ENCODE results near the gene ZNF185. TPM values are rescaled to one million over a fixed set of nuclear protein-coding genes. Genes with fewer than 3 reads are reported as not detected.

Gene ZNF185
- total RNA-seq, 1 experiment from 2014 or later: 11.3 TPM

GRCh38 chrX:152895724-152896420 lies 2.0 kb upstream of the ZNF185 start:
- Histone ChIP-seq H2BK20ac (ENCODE audit: low read depth, low read length, poor library complexity, severe bottlenecking) (no peak overlapping the region), H4K8ac (replicated peaks; ENCODE audit: insufficient read length, low read depth, low read length) (no peak overlapping the region), H2AFZ (ENCODE audit: low read length) (no peak overlapping the region), H2BK15ac (ENCODE audit: low read depth, low read length) (no peak overlapping the region), H3K23ac (ENCODE audit: insufficient read length, low read depth, low read length) (no peak overlapping the region), H3K4me2 (ENCODE audit: insufficient read depth, insufficient read length, low read length) (no peak overlapping the region), H3K27me3 (ENCODE audit: insufficient read depth, low read length) (no peaks in the 10 kb centered on the region), H3K14ac (ENCODE audit: insufficient read depth, low read length) (no peak overlapping the region), H4K91ac (ENCODE audit: insufficient read length, low read depth, low read length) (no peak overlapping the region), H4K5ac (ENCODE audit: insufficient read length, low read depth, low read length) (no peak overlapping the region), H3K4ac (ENCODE audit: low read depth, low read length) (no peak overlapping the region), H3K4me1 (ENCODE audit: insufficient read depth, low read length) (no peaks in the 10 kb centered on the region; the same call in 1 of the 2 replicates), H2BK5ac (ENCODE audit: insufficient read length, low read length) (no peak overlapping the region), H3K27ac (ENCODE audit: insufficient read length, low read depth, low read length) (no peak overlapping the region), H3T11ph (ENCODE audit: low read length) (no peak overlapping the region), H3K56ac (ENCODE audit: insufficient read length, low read depth, low read length) (no peak overlapping the region), H3K9me3 (ENCODE audit: control insufficient read depth, low read depth, low read length) (peaks cover 39% of the 10 kb centered on the region), H2AK5ac (ENCODE audit: insufficient read length, low read length) (no peak overlapping the region), H3K18ac (ENCODE audit: insufficient read length, low read depth, low read length) (no peak overlapping the region), H2BK12ac (ENCODE audit: insufficient read length, low read depth, low read length) (no peak overlapping the region), H3K79me1 (ENCODE audit: insufficient read depth, low read depth, low read length, poor library complexity, severe bottlenecking) (no peaks in the 10 kb centered on the region), H3K9ac (ENCODE audit: extremely low read depth, insufficient read length, low read length) (no peak overlapping the region), H3K23me2 (ENCODE audit: insufficient read length, low read depth, low read length, poor library complexity, severe bottlenecking) (peaks cover 9% of the 10 kb centered on the region), H4K20me1 (ENCODE audit: control insufficient read depth, insufficient read depth, insufficient read length) (no peaks in the 10 kb centered on the region), H3K79me2 (ENCODE audit: insufficient read depth, low read length) (no peaks in the 10 kb centered on the region), H2BK120ac (ENCODE audit: low read depth, low read length, poor library complexity, severe bottlenecking) (no peak overlapping the region)
- H3K9me3 Mint-ChIP-seq: peaks cover 72 to 79% of the 10 kb centered on the region in 2 experiments
- no peak for DNase-seq
- peaks cover 33 to 49% of the 10 kb centered on the region in 2 experiments for H3K4me1 Mint-ChIP-seq
- WGBS (ENCODE audit: extremely low coverage, insufficient read length, low lambda C conversion rate): no CpG with 5 or more reads among the region's 8 CpGs
- no peak for TF ChIP-seq CTCF (conservative IDR thresholded peaks at IDR 0.05)
- H3K27me3 Mint-ChIP-seq (ENCODE audit: low read depth): peaks cover 31% of the 10 kb centered on the region
- H3K4me3 Mint-ChIP-seq: no peak overlapping the region
- H3K36me3 Mint-ChIP-seq (ENCODE audit: insufficient read depth in 1 of 3, low read depth in 3 of 3): peaks cover 3 to 12% (median 9%) of the 10 kb centered on the region in 3 experiments; a peak in 6 of 7 replicates
- no peak overlapping the region for H3K27ac Mint-ChIP-seq

All from H9 (cell line).